ENCODE data around the gene GYPB.
"Not testable (repeated sequence)": the region's sequence is repeated elsewhere in the genome, so short reads cannot be mapped to it uniquely, and the experiment has no call there.

GRCh38 chr4:144044936-144045335 is 25.8 kb upstream of the GYPB start:
- TF ChIP-seq CTCF (IDR thresholded peaks at IDR 0.05); FOXK1 (CRISPR knock-in tag; IDR thresholded peaks at IDR 0.05); SMAD3 (CRISPR knock-in tag; IDR thresholded peaks at IDR 0.05; ENCODE audit: borderline replicate concordance); MAX (CRISPR knock-in tag; IDR thresholded peaks at IDR 0.05); NR2C2 (CRISPR knock-in tag; IDR thresholded peaks at IDR 0.05); E2F5 (CRISPR knock-in tag; IDR thresholded peaks at IDR 0.05); ATF3 (CRISPR knock-in tag; conservative IDR thresholded peaks at IDR 0.05); HMGXB4 (CRISPR knock-in tag; IDR thresholded peaks at IDR 0.05): not testable (repeated sequence)

Measured in WTC11 (cell line).